Transverse colon (tissue), 3 donors: ENCODE measurements around the gene FUT3.
A peak's percentile ranks its signal among the peaks of the same experiment; 100 is the strongest.

Experiments
- POLR2A ChIP-seq: fragments of 450-650 bp; IDR thresholded peaks from one replicate; pipeline ENCODE4 v1.6.1; 2016; ENCODE audit warnings: antibody characterized with exemption, mild to moderate bottlenecking, moderate library complexity
- TF ChIP-seq, protein P1 (sequence below), 5 experiments: fragments of 200-600 bp in 3 of 5; fragments of 450-650 bp in 2 of 5; sonication (generic) in 3 of 5; IDR thresholded peaks; 1 replicate in 2 of 5; 2 replicates in 3 of 5; pipeline ENCODE4 v1.5.1; 2016 to 2017; ENCODE audit warnings: antibody characterized with exemption in 5 of 5, inconsistent platforms in 3 of 5, mild to moderate bottlenecking in 2 of 5, moderate library complexity in 1 of 5

DNA sequence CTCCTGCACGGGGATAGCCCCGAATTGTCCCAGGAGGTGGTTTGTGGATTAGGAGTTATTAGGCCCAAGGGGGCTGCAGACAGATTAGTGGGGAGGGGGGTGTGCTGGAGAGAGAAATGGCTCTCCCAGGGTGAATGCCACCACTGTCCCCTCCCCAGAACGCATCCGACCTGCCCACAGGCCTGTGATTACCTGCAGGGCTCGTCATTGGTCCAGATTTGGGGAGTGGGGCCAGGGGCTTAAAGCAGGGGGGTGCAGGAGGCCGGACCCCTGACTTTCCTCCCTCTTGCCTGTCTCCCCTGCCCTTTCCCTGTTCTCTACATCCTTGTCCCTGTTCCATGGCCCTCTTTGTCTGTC is 45.1 kb downstream of the FUT3 start:
- no peak for TF ChIP-seq POLR2A
- TF ChIP-seq, protein P1, sequence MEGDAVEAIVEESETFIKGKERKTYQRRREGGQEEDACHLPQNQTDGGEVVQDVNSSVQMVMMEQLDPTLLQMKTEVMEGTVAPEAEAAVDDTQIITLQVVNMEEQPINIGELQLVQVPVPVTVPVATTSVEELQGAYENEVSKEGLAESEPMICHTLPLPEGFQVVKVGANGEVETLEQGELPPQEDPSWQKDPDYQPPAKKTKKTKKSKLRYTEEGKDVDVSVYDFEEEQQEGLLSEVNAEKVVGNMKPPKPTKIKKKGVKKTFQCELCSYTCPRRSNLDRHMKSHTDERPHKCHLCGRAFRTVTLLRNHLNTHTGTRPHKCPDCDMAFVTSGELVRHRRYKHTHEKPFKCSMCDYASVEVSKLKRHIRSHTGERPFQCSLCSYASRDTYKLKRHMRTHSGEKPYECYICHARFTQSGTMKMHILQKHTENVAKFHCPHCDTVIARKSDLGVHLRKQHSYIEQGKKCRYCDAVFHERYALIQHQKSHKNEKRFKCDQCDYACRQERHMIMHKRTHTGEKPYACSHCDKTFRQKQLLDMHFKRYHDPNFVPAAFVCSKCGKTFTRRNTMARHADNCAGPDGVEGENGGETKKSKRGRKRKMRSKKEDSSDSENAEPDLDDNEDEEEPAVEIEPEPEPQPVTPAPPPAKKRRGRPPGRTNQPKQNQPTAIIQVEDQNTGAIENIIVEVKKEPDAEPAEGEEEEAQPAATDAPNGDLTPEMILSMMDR (IDR thresholded peaks at IDR 0.05): peak in 3 of 5 experiments; percentile 2 to 8 (median 6)
